ENCODE data around the gene BET1L.
"Not testable (repeated sequence)": the region's sequence is repeated elsewhere in the genome, so short reads cannot be mapped to it uniquely, and the experiment has no call there.

Gene BET1L

DNA sequence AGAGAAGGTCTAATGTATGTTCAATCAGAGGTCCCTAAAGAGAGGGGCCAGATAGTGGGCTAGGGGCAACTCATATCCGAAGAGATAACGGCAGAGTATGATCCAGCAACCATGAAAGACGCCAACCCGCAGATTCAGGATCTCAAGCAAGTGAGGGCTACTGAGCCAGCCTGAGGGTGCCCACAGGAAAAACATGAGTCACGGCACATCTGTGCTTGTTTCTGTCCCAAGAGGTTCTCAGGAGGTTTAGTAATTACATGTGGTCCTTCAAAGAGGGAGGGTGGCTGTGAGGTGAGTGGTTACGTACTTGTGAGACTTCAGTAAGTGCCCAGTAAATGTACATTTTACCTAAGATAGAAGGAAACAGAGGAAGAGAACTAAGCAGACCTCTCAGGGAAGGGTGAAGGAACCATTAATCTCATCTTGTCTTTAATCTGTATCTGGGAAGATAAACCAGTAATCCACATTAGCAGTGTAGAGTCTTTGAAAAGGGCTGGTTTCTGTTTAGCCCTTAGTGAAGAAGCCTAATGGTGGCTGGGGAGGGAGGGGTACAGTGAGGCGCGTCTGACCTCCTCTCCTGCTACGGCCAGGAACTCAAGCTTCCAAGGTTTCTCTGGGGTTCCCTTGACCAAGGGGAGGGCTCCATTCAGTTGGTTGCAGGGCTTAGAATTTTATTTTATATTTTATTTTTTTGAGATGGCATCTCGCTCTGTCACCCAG lies 18.7 kb upstream of the BET1L start:
- TF ChIP-seq ZFX (IDR thresholded peaks at IDR 0.05; ENCODE audit: borderline replicate concordance): no peak
- TF ChIP-seq, protein P1, sequence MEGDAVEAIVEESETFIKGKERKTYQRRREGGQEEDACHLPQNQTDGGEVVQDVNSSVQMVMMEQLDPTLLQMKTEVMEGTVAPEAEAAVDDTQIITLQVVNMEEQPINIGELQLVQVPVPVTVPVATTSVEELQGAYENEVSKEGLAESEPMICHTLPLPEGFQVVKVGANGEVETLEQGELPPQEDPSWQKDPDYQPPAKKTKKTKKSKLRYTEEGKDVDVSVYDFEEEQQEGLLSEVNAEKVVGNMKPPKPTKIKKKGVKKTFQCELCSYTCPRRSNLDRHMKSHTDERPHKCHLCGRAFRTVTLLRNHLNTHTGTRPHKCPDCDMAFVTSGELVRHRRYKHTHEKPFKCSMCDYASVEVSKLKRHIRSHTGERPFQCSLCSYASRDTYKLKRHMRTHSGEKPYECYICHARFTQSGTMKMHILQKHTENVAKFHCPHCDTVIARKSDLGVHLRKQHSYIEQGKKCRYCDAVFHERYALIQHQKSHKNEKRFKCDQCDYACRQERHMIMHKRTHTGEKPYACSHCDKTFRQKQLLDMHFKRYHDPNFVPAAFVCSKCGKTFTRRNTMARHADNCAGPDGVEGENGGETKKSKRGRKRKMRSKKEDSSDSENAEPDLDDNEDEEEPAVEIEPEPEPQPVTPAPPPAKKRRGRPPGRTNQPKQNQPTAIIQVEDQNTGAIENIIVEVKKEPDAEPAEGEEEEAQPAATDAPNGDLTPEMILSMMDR (IDR thresholded peaks at IDR 0.05): no peak
- no peak overlapping the region for H3K27ac ChIP-seq

DNA sequence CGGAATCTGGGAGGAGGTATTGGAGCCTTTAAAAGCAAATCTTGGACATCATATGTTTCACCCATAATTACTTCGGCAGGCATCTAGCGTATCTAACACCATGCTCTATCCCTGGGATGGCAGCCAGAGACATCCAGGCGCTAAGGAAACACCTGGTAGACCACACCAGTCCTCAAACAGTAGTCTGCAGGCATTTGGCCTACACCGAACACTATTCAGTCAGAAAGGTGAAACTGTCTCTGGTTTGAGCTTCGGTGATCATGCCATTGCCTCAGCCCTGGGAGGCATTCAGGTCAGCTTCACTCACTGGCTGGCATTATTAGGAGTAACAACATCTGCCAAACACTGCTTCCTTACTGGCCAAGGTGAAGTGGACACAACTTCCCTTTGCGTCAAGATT lies 17.2 kb upstream of the BET1L start:
- no peak overlapping the region for H3K27ac ChIP-seq

DNA sequence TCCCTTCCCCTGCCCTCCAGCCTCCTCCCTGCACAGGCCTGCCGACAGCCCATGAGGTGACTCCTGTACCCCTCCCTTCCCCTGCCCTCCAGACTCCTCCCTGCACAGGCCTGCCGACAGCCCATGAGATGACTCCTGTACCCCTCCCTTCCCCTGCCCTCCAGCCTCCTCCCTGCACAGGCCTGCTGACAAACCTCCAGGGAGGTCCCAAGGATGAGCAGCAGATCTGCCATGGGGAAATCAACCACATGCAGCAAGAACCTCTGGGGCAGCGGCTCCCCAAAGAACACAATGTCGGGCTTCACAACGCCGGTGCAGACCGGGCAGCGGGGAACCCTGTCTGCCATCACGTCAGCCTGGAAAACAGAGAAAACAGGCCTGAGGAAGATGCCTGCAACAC lies 16.7 kb upstream of the BET1L start:
- TF ChIP-seq, protein P1 (IDR thresholded peaks at IDR 0.05): no peak
- no peak for TF ChIP-seq ZFX (IDR thresholded peaks at IDR 0.05; ENCODE audit: borderline replicate concordance)
- H3K27ac ChIP-seq: no peak overlapping the region

More for the DNA sequence above, 17.2 kb upstream of the BET1L start:
- TF ChIP-seq ZFX (IDR thresholded peaks at IDR 0.05; ENCODE audit: borderline replicate concordance): no peak
- TF ChIP-seq, protein P1 (IDR thresholded peaks at IDR 0.05): no peak

DNA sequence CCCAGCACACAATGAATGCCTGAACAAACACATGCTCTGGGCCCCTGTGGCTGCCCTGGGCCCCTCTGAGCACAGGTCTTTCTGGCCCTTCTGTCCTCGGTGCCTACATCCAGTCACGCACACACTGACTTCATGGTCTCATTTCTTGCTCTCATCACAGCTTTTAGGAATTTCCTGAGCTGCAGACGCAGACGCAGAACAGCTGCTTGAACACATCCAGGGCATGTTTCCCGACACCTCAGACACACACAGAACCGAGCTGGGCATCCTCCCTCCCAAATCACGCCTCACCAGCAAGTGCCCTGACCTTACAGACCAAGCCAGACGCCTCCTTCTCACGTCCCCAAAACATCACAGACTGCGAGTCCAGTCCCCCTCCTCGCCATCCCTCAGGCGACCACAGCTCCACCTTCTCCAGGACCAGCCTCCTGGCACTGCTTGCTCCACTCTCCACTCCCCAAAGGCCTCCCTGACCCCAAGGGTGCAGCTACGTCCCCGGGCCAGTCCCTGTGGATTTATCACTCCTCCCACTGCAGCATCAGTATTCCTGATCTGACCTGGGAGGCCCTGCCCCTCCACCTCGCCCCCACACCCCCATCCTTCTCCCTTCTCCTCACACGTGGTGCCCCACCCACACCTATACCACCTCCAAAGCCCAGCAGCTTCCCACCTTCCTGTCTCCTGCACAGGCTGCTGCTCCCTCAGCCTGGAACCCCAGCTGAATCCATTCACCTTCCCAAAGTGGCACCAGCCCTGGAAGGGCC lies 16.0 kb upstream of the BET1L start:
- TF ChIP-seq, protein P1 (IDR thresholded peaks at IDR 0.05): no peak
- no peak for TF ChIP-seq ZFX (IDR thresholded peaks at IDR 0.05; ENCODE audit: borderline replicate concordance)
- no peak overlapping the region for H3K27ac ChIP-seq

DNA sequence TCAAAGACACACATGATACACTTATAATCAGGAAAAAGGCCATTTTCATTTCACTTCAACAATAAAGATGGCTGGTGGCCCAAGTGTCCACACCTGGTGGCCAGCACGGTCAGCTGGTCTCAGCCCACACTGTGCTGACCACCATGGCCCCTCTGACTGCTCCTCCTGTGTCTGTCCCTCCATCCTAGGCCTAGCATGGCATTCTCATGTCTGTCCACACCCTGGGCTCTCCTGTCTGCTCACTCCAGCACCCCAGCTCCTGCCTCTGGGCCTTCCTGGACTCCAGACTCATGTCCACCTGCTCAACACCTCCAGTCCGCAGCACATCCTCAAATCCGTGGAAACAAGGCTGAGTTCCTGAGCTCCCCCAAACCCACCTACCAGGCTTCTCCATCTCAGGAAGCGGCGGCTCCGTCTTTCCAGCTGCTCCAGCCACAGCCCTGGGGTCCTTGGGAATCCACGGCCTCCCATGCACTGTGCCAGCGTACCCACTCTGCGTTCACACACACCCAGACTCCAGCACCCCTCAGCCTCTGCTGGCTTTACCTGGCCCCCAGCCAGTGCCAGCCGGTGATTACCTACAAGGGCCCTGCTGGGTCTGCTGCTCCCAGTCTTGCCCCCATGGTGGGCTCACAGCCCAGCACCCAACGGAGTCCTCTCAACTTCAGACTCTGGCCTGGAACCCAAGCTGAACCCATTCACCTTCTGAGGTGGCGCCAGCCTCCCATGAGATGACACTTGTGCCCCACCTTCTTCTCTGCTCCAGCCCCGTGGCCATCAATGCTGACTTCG lies 15.0 kb upstream of the BET1L start:
- H3K27ac ChIP-seq: no peak overlapping the region
- TF ChIP-seq, protein P1 (IDR thresholded peaks at IDR 0.05): no peak
- TF ChIP-seq ZFX (IDR thresholded peaks at IDR 0.05; ENCODE audit: borderline replicate concordance): no peak

DNA sequence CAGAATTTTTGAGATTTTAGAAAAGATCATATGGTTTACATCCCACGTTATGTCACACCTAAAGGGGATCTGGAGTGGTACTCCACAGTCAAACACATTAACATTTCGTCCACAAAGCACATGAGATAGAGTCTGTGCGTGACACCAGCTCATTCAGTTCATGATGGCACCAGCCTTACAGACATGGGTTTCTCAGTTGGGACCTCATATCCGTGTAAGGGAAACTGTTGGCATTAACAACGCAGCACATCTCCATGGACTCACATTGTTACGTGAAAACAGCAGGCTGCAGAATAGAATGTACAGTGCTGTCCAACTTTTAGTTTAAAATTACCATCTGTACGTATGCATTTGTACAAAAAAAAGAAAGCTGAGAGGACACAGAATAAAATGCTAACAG lies 14.3 kb upstream of the BET1L start:
- no peak overlapping the region for H3K27ac ChIP-seq

DNA sequence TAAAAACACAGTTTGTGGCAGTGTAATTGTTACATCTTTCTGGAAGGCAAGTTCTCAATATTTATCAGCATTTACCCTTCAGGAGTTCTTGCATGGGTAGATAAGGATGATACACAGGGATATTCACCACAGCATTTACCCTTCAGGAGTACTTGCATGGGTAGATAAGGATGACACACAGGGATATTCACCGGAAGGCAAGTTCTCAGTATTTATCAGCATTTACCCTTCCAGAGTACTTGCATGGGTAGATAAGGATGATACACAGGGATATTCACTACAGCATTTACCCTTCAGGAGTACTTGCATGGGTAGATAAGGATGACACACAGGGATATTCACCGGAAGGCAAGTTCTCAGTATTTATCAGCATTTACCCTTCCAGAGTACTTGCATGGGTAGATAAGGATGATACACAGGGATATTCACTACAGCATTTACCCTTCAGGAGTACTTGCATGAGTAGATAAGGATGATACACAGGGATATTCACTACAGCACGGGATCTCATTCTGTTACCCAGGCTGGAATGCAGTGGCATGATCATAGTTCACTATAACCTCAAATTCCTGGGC lies 13.5 kb upstream of the BET1L start:
- H3K27ac ChIP-seq: not testable (repeated sequence)

More for the DNA sequence above, 14.3 kb upstream of the BET1L start:
- TF ChIP-seq, protein P1 (IDR thresholded peaks at IDR 0.05): no peak
- no peak for TF ChIP-seq ZFX (IDR thresholded peaks at IDR 0.05; ENCODE audit: borderline replicate concordance)

Data from 22Rv1 (cell line).